HT1080 (cell line): ENCODE measurements around the gene KRT82. TPM values are rescaled to one million over a fixed set of nuclear protein-coding genes. Genes with fewer than 3 reads are reported as not detected.
"Not testable (repeated sequence)": the region's sequence is repeated elsewhere in the genome, so short reads cannot be mapped to it uniquely, and the experiment has no call there.

ENCODE experiments used
- DNase-seq: peaks from one replicate; pipeline ENCODE4 v3.0.0-alpha.2; 2015; ENCODE audit warnings: low read depth
- total RNA-seq: library from RNA; depleted of rRNA; stranded (reverse); fragments of >200 nt; shearing (Covaris generic); gene quantifications from 2 replicates; pipeline ENCODE4 v1.2.3, GENCODE V29; 2014; rRNA removed

Gene KRT82
- total RNA-seq, 1 experiment from 2014 or later = not detected

- no peak for DNase-seq
Observed at GRCh38 chr12:52346593-52346992, 59.5 kb downstream of the KRT82 start.

GRCh38 chr12:52345041-52345440, 61.1 kb downstream of the KRT82 start:
- not testable (repeated sequence) for DNase-seq

GRCh38 chr12:52344111-52344510, 62.0 kb downstream of the KRT82 start:
- no peak for DNase-seq

Other genes with a start within 250 kb of the KRT82 start
- 6.7 and 8.2 TPM in 2 replicates for gene KRT80, start 214.3 kb downstream of the KRT82 start, total RNA-seq
- gene KRT7, start 173.1 kb downstream of the KRT82 start, total RNA-seq = 4.9 and 5.1 TPM in 2 replicates
- gene KRT86, start 131.7 kb downstream of the KRT82 start, total RNA-seq = 1.2 TPM in 2 replicates
- 235 and 270 TPM in 2 replicates for gene KRT81, start 114.8 kb downstream of the KRT82 start, total RNA-seq
- 0.05 and 0.17 TPM in 2 replicates for gene KRT83, start 84.9 kb downstream of the KRT82 start, total RNA-seq
- not detected in 2 replicates for gene KRT85, start 38.9 kb downstream of the KRT82 start, total RNA-seq
- gene KRT84, start 20.7 kb downstream of the KRT82 start, total RNA-seq = not detected in 2 replicates
- gene KRT75, start 28.0 kb upstream of the KRT82 start, total RNA-seq = not detected in 2 replicates
- not detected in 2 replicates for gene KRT6B, start 45.8 kb upstream of the KRT82 start, total RNA-seq
- not detected in 2 replicates for gene KRT6C, start 67.5 kb upstream of the KRT82 start, total RNA-seq
- not detected in 2 replicates for gene KRT6A, start 86.9 kb upstream of the KRT82 start, total RNA-seq
- not detected in 2 replicates for gene KRT5, start 114.1 kb upstream of the KRT82 start, total RNA-seq
- not detected in 2 replicates for gene KRT71, start 146.8 kb upstream of the KRT82 start, total RNA-seq
- gene KRT74, start 167.5 kb upstream of the KRT82 start, total RNA-seq = not detected in 2 replicates
- not detected in 2 replicates for gene KRT72, start 195.1 kb upstream of the KRT82 start, total RNA-seq
- not detected in 2 replicates for gene KRT73, start 212.2 kb upstream of the KRT82 start, total RNA-seq
- not detected in 2 replicates for gene KRT2, start 245.9 kb upstream of the KRT82 start, total RNA-seq